ENCODE measurements around the gene EXOC3L1.
A peak's percentile ranks its signal among the peaks of the same experiment; 100 is the strongest.

EXOC3L1 gene

DNA sequence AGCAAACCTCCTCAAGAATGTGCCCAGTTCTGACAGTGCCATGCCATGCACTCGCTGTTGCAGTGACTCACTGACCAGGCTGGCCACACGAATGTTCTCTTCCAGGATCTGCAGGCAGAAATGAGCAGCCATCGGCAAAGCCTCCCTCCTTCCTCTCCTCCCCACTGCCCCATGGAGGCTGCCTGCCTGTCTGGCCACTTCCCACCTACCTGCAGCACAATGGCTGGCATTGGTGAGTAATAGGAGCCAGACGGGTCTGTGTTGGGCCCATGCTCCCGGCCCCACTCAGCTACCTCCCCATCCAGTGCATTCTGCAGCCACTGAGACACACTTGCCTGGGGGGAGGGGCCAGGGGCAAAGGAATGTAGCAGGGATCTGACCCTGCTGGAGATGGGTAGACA, 3.4 kb downstream of the EXOC3L1 start:
- Histone ChIP-seq H3K9ac (ENCODE audit: low read length) (no peak overlapping the region), H3K9me3 (ENCODE audit: control insufficient read depth, insufficient read depth, low read depth, low read length) (no peaks in the 10 kb centered on the region), H3K4me1 (ENCODE audit: control insufficient read depth, insufficient read depth, low read length) (peaks cover 28% of the 10 kb centered on the region; the same call in 1 of the 2 replicates), H3K27ac (ENCODE audit: low read depth, low read length) (no peak overlapping the region), H3K27me3 (ENCODE audit: control insufficient read depth, insufficient read depth, low read length) (peaks cover 28% of the 10 kb centered on the region), H3K36me3 (ENCODE audit: control insufficient read depth, insufficient read depth, low read length) (no peaks in the 10 kb centered on the region), H3K4me3 (ENCODE audit: low read depth, low read length) (no peak overlapping the region)

- H3K4me3 ChIP-seq (ENCODE audit: low read depth, low read length) = no peak overlapping the region
- no peak overlapping the region for H3K27ac ChIP-seq (ENCODE audit: low read depth, low read length)
Measured at GRCh38 chr16:67185651-67186134, 4.2 kb downstream of the EXOC3L1 start.

DNA sequence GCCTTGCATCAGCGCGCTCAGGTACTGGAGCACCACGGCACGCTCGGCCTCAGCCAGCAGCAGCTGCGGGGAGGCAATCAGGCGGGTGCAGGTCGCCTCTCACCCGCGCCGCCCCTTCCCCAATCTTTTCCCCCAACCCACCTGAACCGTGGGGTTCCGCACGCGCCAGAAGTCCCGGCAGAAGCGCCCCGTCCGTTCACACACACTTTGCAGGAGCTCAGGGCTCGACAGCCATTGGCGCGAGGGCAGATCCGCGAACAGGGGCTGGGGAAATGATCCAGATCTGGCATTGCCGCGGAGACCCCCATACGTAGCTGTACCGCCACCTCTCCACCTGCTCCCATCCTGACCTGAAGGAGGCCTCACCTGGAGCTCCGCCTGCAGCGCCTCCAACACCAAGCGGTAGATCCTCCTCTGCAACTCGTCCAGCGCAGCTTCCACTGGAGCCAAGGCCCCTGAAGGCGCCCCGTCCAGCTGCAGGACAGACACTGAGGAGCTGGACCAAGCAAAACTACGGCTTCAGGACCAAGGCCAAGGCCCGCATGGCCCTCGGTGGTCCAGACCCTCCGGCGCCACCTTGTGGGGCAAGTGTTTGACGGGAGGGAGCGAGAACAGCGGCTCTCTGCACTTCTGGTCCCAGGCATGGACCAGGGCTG, 4.8 kb downstream of the EXOC3L1 start:
- Histone ChIP-seq H3K4me3 (ENCODE audit: low read depth, low read length) (peak overlapping the region; percentile 84), H3K36me3 (ENCODE audit: control insufficient read depth, insufficient read depth, low read length) (no peaks in the 10 kb centered on the region), H3K9me3 (ENCODE audit: control insufficient read depth, insufficient read depth, low read depth, low read length) (no peaks in the 10 kb centered on the region), H3K9ac (ENCODE audit: low read length) (no peak overlapping the region), H3K4me1 (ENCODE audit: control insufficient read depth, insufficient read depth, low read length) (peaks cover 28% of the 10 kb centered on the region; the same call in 1 of the 2 replicates), H3K27me3 (ENCODE audit: control insufficient read depth, insufficient read depth, low read length) (peaks cover 28% of the 10 kb centered on the region), H3K27ac (ENCODE audit: low read depth, low read length) (no peak overlapping the region)

More at GRCh38 chr16:67185651-67186134, 4.2 kb downstream of the EXOC3L1 start:
- Histone ChIP-seq H3K9ac (ENCODE audit: low read length) (no peak overlapping the region), H3K9me3 (ENCODE audit: control insufficient read depth, insufficient read depth, low read depth, low read length) (no peaks in the 10 kb centered on the region), H3K36me3 (ENCODE audit: control insufficient read depth, insufficient read depth, low read length) (no peaks in the 10 kb centered on the region), H3K4me1 (ENCODE audit: control insufficient read depth, insufficient read depth, low read length) (peaks cover 28% of the 10 kb centered on the region; the same call in 1 of the 2 replicates), H3K27me3 (ENCODE audit: control insufficient read depth, insufficient read depth, low read length) (peaks cover 28% of the 10 kb centered on the region)

DNA sequence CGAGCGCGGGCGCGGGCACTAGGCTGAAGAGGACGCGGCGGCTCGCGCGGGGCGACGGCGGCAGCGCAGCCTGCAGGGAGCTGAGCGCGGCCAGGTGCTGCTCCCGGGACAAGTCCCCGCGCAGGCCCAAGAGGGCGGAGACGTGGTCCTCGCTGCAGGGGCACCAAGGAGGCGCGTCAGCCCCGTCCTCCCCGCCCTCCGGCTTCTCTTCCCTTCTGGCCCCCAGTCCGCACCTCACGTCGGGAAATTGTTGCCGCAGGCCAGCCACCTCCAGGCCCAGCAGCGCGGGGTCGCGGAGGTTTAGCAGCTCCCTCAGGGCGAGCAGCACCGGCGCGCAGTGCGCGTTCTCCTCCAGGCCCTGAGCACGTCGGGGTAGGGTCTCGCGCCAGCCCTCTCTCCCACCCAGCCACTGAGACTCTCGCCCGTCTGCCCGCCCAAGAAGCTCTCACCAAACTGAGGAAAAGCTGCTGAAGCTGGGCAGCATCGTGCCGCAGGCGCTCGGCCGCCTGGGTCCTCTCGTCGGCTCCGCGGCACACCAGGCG, 5.4 kb downstream of the EXOC3L1 start:
- Histone ChIP-seq H3K36me3 (ENCODE audit: control insufficient read depth, insufficient read depth, low read length) (no peaks in the 10 kb centered on the region), H3K9ac (ENCODE audit: low read length) (peak overlapping the region; percentile 30), H3K9me3 (ENCODE audit: control insufficient read depth, insufficient read depth, low read depth, low read length) (no peaks in the 10 kb centered on the region), H3K27ac (ENCODE audit: low read depth, low read length) (no peak overlapping the region), H3K27me3 (ENCODE audit: control insufficient read depth, insufficient read depth, low read length) (peaks cover 28% of the 10 kb centered on the region), H3K4me1 (ENCODE audit: control insufficient read depth, insufficient read depth, low read length) (peaks cover 28% of the 10 kb centered on the region; the same call in 1 of the 2 replicates), H3K4me3 (ENCODE audit: low read depth, low read length) (peak overlapping the region; percentile 84)

GRCh38 chr16:67183627-67184452, 6.1 kb downstream of the EXOC3L1 start, which contains the start of gene MATCAP1:
MATCAP1 (minus strand) TSS chr16:67183963; CDS start chr16:67180610, 3,353 bp downstream.
- Histone ChIP-seq H3K36me3 (ENCODE audit: control insufficient read depth, insufficient read depth, low read length) (no peaks in the 10 kb centered on the region), H3K4me1 (ENCODE audit: control insufficient read depth, insufficient read depth, low read length) (peaks cover 29% of the 10 kb centered on the region; the same call in 1 of the 2 replicates), H3K27ac (ENCODE audit: low read depth, low read length) (peak within 1 kb of the TSS; percentile 94), H3K9me3 (ENCODE audit: control insufficient read depth, insufficient read depth, low read depth, low read length) (no peaks in the 10 kb centered on the region), H3K27me3 (ENCODE audit: control insufficient read depth, insufficient read depth, low read length) (peaks cover 33% of the 10 kb centered on the region), H3K4me3 (ENCODE audit: low read depth, low read length) (peak within 1 kb of the TSS; percentile 84), H3K9ac (ENCODE audit: low read length) (peak within 1 kb of the TSS; percentile 85)

DNA sequence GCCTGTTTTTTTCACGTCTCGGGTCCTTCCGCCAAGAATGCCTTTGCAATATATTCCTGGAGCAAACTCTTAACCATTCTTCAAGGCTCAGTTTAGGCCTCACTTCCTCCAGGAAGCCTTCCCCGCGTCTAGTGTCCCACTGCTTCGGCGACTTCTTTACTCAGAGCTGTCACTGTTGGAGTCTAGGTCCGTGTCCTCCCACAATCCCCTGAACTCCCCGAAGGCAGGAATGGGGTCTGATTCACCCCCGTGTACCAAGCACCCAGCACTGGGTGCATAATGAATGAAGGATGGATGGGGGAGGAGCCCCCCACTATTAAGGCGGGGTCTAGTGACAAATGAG, 6.7 kb downstream of the EXOC3L1 start:
- peak overlapping the region; percentile 1 for H3K9ac ChIP-seq (ENCODE audit: low read length)
- peak overlapping the region; percentile 84 for H3K4me3 ChIP-seq (ENCODE audit: low read depth, low read length)
- H3K27me3 ChIP-seq (ENCODE audit: control insufficient read depth, insufficient read depth, low read length) = peaks cover 39% of the 10 kb centered on the region
- H3K4me1 ChIP-seq (ENCODE audit: control insufficient read depth, insufficient read depth, low read length) = peaks cover 33% of the 10 kb centered on the region; the same call in 1 of the 2 replicates
- no peaks in the 10 kb centered on the region for H3K9me3 ChIP-seq (ENCODE audit: control insufficient read depth, insufficient read depth, low read depth, low read length)
- no peak overlapping the region for H3K27ac ChIP-seq (ENCODE audit: low read depth, low read length)
- no peaks in the 10 kb centered on the region for H3K36me3 ChIP-seq (ENCODE audit: control insufficient read depth, insufficient read depth, low read length)

GRCh38 chr16:67182288-67182687, 7.6 kb downstream of the EXOC3L1 start:
- peaks cover 37% of the 10 kb centered on the region for H3K4me1 ChIP-seq (ENCODE audit: control insufficient read depth, insufficient read depth, low read length)
- H3K36me3 ChIP-seq (ENCODE audit: control insufficient read depth, insufficient read depth, low read length) = no peaks in the 10 kb centered on the region
- 0 out of 2 replicates have a peak overlapping the region, but pooled peaks have one; percentile 84 for H3K4me3 ChIP-seq (ENCODE audit: low read depth, low read length)
- H3K9ac ChIP-seq (ENCODE audit: low read length) = no peak overlapping the region
- peaks cover 47% of the 10 kb centered on the region for H3K27me3 ChIP-seq (ENCODE audit: control insufficient read depth, insufficient read depth, low read length)
- no peak overlapping the region for H3K27ac ChIP-seq (ENCODE audit: low read depth, low read length)
- no peaks in the 10 kb centered on the region for H3K9me3 ChIP-seq (ENCODE audit: control insufficient read depth, insufficient read depth, low read depth, low read length)

DNA sequence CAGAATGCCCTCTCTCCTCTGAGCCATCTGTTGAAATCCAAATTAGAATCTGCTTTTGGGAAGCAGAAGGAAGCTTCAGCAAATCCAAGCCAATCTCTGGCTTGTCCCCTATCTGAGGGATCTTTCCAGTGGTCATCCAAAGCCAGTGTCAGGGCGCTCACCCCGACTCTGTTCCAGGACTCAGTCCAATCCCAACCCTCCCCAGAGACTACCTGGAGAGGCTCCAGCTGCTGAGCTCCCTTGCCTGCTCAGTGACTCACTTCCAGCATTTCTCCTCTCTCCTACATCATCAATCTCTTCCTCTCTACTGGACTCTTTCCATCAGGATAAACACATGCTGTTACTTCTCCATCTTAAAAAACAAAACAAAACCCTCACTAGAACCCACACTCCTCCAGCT, 8.6 kb downstream of the EXOC3L1 start:
- no peaks in the 10 kb centered on the region for H3K9me3 ChIP-seq (ENCODE audit: control insufficient read depth, insufficient read depth, low read depth, low read length)
- H3K27me3 ChIP-seq (ENCODE audit: control insufficient read depth, insufficient read depth, low read length) = peaks cover 52% of the 10 kb centered on the region
- H3K4me3 ChIP-seq (ENCODE audit: low read depth, low read length) = no peak overlapping the region
- no peak overlapping the region for H3K27ac ChIP-seq (ENCODE audit: low read depth, low read length)
- no peaks in the 10 kb centered on the region for H3K36me3 ChIP-seq (ENCODE audit: control insufficient read depth, insufficient read depth, low read length)
- no peak overlapping the region for H3K9ac ChIP-seq (ENCODE audit: low read length)
- peaks cover 28% of the 10 kb centered on the region for H3K4me1 ChIP-seq (ENCODE audit: control insufficient read depth, insufficient read depth, low read length)

GRCh38 chr16:67180166-67180565, 9.8 kb downstream of the EXOC3L1 start:
- Histone ChIP-seq H3K27ac (ENCODE audit: low read depth, low read length) (no peak overlapping the region), H3K9me3 (ENCODE audit: control insufficient read depth, insufficient read depth, low read depth, low read length) (no peaks in the 10 kb centered on the region), H3K27me3 (ENCODE audit: control insufficient read depth, insufficient read depth, low read length) (peaks cover 53% of the 10 kb centered on the region), H3K9ac (ENCODE audit: low read length) (no peak overlapping the region), H3K4me3 (ENCODE audit: low read depth, low read length) (no peak overlapping the region), H3K4me1 (ENCODE audit: control insufficient read depth, insufficient read depth, low read length) (peaks cover 23% of the 10 kb centered on the region), H3K36me3 (ENCODE audit: control insufficient read depth, insufficient read depth, low read length) (no peaks in the 10 kb centered on the region)

DNA sequence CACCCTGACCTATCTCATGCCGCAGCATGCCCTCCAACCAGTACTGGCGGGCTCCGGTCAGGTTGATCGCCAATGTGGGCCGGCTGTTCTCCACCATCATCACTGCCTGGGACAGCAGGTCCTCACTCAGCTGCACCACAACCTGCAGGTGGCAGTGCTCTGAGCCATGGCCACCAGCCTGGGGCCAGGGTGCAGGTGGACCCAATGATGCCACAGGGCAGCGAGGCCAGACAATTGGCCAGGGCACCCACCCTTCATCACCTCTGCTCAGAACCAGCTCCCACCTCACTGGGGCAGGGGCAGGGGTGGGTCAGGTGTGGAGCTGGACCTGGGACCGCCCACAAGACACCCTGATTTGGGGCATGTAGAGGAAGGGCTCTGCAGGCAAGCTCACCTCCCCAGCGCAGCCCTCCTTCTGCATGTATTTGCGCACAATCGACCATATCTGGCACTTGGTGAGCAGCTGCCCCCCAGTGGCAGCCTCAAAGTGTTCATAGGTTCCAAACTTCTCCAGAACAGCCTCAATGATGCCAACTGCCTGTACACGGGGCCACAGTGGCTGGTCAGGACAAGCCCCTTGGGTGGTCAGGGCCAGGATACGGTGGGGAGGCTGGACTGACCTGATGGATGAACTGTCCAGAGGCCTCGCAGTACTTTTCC, 10.4 kb downstream of the EXOC3L1 start:
- peaks cover 18% of the 10 kb centered on the region for H3K4me1 ChIP-seq (ENCODE audit: control insufficient read depth, insufficient read depth, low read length)
- peaks cover 53% of the 10 kb centered on the region for H3K27me3 ChIP-seq (ENCODE audit: control insufficient read depth, insufficient read depth, low read length)
- H3K4me3 ChIP-seq (ENCODE audit: low read depth, low read length) = no peak overlapping the region
- no peaks in the 10 kb centered on the region for H3K36me3 ChIP-seq (ENCODE audit: control insufficient read depth, insufficient read depth, low read length)
- no peak overlapping the region for H3K9ac ChIP-seq (ENCODE audit: low read length)
- H3K27ac ChIP-seq (ENCODE audit: low read depth, low read length) = no peak overlapping the region
- H3K9me3 ChIP-seq (ENCODE audit: control insufficient read depth, insufficient read depth, low read depth, low read length) = no peaks in the 10 kb centered on the region
